NCI-H2029 (cell line): ENCODE data around the gene SETX.

Source experiments
- DNase-seq: peaks from one replicate; lab custom pipeline; 2025; lab: John Stamatoyannopoulos, UW

The SETX gene

DNA sequence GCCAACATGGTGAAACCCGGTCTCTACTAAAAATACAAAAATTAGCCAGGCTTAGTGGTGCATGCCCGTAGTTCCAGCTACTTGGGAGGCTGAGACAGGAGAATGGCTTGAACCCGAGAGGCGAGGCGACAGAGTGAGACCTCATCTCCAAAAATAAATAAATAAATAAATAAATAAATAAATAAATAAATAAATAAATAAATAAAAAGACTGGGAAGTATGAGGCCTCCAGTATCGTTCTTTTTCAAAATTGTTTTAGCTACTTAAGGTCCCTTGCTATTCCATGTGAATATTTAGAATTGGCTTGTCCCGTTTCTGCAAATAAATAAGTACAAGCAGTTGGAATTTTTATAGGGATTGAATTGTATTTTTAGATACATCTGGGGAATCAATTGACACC, 3.0 kb upstream of the SETX start:
- DNase-seq, result no peak

DNA sequence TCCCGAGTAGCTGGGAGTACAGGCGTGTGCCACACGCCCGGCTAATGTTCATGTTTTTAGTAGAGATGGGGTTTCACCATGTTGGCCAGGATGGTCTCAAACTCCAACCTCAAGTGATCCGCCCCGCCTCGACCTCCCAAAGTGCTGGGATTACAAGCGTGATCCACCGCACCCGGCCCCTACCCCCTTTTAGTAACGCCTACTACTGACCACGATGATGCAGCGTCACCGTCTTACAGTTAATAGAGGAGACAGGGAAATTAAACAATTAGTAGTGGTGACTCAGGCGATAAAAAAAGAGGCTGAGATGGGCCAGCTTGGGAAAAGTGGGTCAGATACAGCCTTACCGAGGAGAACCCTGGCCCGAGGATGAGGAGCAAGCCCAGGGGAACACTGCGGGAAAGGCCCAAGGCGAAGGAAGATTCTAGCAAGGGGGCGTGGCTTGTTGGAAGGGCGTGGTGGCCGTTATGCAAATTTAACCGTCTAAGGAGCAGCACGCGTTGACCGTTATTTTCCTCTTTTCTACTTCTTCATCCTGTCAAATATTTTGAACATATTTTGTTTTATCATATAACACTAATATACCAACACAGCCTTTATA, 1.6 kb upstream of the SETX start:
- no peak for DNase-seq

DNA sequence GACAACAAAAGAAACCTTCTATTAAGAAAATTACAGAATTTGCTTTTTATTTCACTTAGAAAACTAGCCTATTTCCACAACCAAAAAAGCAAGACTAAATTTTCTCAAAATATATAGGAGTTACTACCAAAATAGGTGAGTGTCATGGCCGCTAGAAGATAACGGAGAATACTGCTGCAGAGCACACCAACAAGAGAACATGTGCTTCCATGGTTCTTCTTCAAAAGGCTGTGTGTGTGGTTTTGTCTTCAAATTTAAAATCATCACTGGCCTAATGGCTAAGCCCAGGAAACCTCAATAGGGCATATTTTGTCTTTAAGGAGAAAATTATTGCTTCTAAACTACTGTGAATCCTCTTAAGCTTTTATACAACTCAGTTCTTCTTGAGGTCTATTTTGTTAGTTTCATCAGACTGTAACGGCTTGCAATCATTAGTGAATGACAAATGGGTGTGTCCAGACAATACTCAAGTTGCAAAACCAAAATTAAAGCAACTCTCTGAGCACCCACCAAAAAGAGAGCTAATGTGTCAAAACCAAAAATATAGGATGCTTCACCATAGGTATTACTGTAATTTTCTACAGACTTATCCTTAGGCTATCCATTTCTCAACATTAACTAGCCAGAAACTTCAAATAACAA, 3.3 kb downstream of the SETX start:
- DNase-seq, result no peak

DNA sequence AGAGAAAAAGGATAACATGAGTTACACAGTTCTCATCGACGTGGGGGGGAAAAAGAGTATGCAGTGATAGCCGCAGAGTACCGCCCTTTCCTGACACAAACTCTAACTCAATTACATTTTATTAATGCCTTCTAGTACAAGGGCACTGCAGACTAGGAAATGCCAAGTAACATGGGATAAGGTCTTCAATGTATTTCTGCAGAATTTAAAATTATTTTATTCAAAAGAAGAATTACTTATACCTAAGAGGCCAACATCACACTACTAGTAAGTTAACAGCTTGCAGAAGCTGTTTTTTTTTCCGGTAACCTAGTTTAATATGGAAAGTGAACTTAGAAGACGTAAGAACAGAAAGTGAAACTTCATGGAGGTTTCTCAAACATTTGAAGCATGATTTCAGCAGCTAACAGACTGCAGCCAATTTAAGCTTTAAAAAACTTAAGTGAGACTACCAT, 3.9 kb downstream of the SETX start:
- DNase-seq, result no peak

DNA sequence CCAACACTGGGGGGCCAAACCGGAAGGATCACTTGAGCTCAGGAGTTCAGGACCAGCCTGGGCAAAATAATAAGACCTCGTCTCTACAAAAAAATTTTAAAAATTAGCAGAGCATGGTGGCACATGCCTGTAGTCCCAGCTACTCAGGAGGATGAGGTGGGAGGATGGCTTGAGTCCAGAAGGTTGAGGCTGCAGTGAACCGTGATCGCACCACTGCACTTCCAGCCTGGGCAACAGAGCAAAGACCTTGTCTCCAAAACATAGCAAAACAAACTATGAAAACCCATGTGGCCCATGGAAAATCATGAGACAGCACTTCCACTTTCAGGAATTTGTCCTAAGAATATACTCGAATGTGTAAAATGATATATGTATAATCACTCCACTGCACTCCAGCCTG, 6.1 kb downstream of the SETX start:
- DNase-seq, result no peak

DNA sequence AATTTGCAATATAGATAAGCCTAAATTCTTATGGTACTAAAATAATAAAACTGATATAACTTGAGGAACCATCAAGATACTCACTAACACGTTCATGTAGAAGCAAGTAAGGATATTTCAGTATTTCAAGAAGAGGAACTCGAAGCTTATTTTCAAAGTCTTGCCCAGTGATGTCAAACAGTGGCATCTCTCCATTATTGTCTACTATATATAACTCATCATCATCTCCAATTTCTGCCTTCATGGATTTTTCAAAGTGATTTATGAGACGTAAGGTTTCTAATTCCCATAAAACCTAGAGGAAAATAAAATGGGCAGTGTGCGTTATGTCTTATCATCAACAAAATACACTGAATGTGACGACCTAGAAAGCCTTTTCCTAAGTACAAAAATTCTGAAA, 8.6 kb downstream of the SETX start:
- DNase-seq, result no peak

DNA sequence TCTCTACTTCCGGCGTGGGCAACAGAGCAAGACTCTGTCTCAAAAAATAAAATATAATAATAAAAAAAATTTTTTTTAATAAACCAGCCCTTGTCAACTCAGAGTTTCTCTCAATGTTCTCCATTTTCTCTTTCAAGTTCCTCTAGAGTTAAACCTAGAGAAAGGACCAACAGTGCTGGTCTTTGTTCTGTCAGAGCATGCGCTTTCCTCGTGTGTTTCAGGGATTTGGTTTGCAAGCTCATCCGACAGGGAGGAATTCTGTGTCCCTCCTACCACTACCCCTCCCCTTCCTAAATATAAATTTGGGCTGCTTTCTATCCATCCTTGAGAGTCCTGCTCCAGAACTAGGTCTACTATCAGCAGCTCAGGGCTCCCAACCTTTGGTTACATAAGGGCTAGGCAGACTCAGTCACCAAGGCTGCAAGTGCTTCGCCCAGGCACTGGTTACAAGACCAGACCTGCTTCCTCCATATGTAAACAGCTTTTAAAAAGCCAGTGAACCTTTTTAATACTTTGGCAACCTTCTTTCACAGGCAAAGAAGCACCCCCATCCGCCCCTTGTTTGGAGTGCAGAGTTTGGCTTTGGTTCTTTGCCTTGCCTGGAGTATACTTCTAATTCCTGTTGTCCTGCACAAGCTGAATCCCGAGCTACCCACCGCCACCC, 13.5 kb downstream of the SETX start:
- no peak for DNase-seq

DNA sequence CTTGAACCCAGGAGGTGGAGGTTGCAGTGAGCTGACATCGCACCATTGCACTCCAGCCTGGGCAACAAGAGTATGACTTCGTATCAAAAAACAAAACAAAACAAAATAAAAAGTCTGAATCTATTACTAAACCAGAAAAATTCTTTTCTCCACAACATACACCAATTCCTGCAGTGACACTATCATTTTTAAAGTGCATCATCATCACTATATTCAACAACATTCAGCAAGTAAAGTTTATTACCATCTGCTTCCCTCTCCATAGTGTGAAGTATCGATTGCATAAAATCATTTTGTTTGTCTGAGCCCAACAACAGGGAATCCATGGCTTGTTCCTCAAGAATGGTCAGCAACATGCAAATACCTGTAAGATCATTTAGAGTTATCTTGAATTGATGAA, 20.4 kb downstream of the SETX start:
- DNase-seq, result no peak

DNA sequence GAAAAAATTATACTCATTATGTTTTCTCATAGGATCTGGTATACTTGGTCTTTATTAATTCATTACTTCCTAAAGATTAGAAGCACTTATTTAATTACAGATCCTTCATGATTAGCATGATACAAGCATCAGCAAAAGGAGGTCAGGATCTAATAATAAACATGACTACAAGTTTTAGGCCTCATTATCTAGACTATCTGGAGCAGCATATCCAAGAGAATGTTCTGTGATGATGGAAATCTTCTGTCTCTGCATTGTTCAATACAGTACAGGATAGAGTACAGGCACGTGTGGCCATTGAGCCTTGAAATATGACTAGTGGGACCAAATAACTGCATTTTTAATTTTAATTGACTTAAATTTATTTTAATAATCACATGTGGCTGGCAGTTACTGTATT, 21.2 kb downstream of the SETX start:
- DNase-seq, result no peak

DNA sequence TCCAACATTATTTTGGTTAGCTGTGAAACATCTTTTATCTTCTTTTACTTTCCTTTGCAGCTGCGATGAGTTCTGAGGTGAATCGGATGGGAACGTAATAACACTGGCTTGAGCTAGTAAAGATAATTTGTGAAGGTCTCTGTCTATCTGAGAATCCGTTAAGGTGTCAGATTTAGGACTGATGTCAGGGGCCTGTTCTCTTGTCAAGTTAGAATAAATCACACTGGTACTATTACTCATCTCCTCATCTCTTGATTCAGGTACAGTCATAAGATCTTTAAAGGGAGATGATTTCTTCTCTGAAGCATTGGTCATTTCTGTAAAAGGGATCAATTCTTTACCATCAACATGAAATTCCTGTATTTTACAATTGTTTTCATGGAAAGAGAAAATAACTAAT, 26.2 kb downstream of the SETX start:
- no peak for DNase-seq

DNA sequence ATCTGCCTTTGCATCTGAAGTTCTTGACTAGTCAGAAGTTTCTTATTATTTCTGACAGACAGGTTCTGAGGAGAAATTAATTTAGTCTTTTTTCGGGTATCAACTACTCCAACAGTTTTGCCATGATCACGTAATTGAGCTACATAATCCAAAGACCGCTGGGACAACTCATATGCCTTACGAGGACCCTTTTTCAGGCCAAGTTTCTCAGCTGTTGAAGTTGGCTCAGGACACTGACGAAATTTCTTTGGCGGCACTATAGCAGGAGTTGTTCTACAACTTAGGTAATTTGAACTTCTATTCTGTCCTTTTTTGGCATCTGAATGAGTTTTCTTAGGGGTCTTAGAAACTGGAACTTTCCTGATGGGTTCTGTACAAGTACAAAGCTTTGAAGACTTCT, 27.2 kb downstream of the SETX start:
- no peak for DNase-seq

DNA sequence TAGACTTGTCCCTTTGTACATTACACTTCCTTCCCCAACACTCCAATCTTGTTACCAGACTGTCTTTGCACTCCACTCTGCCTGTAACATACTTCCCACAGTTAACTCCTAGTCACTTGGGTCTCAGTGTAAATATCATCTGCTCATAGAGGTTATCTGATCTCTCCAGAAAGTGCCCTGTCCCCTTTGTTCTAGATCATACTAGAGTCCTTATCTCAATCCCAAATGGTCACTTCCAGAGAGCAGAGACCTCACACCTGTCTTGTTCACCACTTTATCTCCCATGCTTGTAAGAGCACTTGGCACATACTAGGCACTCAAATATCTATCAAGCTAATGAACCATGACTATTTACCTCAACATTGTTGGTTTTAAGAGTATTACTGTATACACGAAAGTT, 30.4 kb downstream of the SETX start:
- peak; percentile 24 for DNase-seq

DNA sequence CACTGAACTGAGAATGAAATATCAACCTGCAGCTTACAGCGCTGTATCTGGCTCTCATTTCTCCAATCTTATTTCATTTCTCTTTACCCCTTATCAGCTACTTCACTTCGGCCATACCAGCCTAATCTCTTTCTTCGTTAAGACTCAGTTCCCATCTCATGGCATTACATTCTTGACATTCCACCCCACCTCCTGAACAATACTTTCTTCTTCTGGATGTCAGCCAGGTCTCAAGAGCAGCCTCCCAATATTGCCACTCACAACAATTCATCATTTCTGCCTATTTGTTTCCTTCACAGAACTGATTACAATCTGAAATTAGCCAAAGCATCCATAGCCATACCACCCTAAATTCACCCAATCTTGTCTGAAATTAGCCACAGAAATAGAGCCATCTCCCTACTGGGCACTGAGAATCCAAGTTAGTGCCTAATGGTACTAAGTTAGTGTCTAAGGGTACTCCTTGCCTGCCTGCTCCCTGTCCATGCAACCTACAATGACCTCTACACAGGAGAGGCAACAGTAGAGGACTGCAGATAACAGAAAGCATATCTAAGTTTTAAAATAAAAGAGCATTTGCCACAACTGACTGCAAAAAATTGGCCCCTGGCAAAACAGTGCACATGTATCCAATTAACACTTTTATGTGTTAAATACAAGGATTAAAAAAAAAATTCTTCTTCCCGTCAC, 35.2 kb downstream of the SETX start:
- no peak for DNase-seq

DNA sequence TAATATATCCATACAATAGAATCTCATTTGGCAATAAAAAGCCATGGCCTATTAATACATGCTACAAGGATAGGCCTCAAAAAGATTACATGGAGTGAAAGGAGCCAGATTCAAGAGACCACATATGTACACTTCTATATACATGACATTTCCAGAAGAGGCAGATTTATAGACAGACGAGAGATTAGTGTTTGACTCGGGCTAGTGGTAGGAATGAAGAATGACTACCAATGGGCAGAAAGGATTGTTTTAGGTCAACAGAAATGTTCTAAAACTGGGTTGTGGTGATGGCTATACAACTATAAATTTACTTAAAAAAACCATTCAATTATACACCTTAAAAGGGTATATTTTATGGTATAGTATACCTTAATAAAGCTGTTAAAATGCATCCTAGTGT, 41.9 kb downstream of the SETX start:
- no peak for DNase-seq

DNA sequence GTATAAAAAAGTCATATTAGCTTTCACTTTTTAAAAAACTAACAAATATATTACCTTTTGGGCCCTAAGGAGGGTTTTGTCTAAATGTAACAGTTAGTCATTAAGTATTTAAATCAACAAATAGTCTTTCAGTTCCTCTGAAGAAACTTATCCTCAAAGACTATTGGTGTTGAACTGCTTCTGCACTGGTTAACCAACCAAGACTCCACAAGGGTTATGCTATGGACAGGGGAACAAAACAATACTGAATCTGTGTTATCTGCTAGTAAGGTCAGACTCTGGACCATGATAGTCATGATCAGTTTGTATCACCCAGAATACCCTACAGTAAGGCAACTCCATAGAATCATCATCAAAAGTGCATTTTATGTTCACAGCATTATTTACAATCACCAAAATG, 42.4 kb downstream of the SETX start:
- no peak for DNase-seq

DNA sequence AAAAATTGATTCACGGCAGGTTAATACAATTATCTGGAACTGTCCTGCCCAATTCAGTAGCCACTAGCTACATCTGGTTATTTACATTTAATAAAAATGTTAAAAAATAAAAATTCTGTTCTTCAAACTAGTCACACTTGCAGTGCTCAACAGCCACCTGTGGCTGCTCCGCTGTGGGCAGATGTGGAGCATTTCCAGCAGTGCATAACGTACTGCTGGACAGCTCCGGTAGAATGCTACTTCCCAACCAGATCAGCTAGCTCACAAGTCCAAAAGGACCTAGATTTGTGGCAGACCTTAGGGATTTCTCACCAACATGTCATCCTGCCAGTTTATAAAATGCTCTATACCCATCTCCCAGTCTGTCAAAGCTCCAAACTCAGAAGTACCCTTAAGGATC, 42.8 kb downstream of the SETX start:
- DNase-seq, result no peak

DNA sequence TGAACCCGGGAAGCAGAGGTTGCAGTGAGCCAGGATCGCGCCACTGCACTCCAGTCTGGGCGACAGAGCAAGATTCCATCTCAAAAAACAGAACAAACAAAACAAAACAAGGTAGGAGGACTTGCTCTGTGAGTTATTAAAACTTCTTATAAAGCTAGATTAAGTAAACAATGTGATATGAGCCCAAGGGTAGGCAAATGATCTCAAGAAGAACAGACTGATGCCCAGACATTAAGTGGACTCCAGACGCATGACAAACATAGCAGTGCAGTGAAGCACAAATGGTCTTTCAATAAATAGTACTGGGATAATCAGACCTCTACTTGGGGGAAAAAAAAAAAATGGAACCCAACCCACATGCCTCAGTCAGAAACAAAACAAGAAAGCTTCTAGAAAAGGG, 45.7 kb downstream of the SETX start:
- no peak for DNase-seq

DNA sequence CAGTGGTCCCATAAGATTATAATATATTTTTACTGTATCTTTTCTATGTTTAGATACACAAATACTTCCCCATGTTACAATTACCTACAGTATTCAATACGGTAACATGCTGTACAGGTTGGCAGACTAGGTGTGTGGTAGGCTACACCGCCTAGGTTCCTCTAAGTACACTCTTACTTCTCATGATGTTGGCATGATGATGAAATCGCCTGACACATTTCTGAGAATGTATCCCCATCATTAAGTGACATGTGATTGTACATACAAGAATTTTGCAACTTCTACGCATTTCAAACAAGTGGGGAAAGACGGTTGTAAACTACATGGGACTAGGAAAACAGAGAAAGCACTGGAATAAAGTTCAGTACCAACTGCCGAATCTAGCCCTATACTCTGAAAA, 53.3 kb downstream of the SETX start:
- no peak for DNase-seq

DNA sequence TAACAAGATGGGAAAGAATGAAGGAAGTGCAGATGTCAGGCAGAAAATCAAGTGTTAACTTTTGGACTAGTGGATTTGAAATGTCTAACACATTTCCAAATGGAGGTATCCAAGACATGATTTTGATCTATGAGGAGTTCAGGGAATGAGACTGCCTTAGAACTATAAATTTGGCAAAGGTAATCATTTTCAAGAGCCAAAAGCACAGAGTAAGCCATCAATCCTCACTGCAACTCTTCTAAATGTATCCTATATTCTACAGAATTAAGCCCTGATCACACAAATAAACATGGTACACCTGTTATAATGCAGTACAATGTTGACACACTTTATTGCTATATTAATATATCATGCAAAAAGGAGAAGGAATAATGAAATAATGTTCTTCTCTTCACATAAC, 55.6 kb downstream of the SETX start:
- DNase-seq, result no peak

DNA sequence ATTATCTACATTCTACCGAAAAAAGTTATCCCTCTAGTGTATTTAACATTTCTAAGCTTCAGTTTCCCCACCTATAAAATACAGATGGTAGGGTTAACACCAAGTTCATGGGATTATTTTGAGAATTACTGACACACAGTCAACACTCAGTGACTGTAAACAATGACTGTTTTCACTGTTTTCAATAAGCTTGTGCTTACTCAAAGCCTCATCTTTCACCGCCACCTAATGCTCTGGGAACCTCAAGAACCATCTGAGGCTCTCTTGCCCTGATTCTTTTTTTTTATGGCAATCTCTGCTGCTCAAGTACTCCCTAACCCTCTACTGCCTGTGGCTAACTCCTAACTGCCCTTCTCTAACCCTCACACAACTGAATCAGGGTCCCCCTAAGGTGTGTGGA, 59.6 kb downstream of the SETX start:
- no peak for DNase-seq

DNA sequence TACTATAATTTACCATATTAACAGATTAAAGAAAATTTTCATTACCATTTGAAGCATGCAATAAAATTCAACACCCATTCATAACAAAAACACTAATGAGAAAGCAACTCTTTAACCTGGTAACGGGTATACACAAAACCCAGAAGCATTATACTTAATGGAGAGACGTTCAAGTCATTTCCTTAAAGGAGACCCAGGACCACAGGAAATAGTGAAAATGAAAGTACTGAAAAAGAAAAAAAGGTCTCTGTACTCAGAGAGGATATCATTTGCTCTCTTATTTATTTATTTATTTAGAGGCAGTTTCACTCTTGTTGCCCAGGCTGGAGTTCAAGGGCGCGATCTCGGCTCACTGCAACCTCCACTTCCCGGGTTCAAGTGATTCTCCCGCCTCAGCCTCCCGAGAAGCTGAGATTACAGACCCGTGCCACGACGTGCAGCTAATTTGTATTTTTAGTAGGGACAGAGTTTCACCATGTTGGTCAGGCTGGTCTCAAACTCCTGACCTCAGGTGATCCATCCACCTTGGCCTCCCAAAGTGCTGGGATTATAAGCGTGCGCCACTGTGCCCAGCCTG, 61.6 kb downstream of the SETX start:
- DNase-seq, result peak; percentile 5

DNA sequence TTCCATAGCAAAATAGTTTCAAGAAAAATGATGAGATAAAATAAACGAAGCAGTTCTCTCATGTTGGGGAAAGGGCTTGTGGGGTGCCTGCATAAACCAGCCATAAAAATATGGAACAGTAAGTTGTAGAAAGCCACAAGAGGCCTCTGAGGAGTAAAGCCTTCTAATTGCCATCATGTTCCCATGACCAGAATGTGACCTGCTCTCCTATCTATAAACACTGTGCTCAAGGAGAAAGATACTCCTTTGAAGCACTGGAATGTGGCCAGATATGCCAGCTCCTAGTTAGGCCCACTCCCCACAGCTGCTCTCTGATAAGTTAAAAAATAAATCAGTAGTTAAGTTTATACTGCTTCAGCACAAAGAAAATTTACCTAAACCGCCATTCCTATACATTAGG, 65.8 kb downstream of the SETX start:
- DNase-seq, result no peak

DNA sequence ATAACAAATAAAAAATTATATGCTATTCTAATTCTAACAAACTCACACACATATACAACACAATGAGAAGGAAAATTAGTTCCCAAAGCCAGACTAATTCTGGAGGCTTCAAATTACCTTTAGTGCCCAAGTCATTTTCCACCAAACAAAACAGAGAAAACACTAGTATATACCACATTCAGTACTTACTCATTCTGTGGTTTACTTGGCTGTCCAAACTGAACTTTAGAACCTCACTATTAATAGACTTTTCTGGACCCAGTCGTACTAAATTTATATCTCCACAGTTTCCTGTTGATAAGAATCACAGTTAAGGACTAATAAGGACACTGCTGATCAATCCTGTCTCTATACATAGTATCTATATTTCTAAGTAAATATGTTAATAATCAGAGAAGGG, 66.4 kb downstream of the SETX start:
- no peak for DNase-seq
